Gastroesophageal sphincter (tissue), 3 donors: ENCODE measurements around the gene UPP2.

Source experiments
- CTCF ChIP-seq, 4 experiments: fragments of 200-600 bp in 2 of 4; fragments of 450-650 bp in 2 of 4; sonication (generic) in 1 of 4; IDR thresholded peaks; one replicate each; pipeline ENCODE4 v1.5.1; 2017 to 2019; ENCODE audit warnings: antibody characterized with exemption in 4 of 4, mild to moderate bottlenecking in 2 of 4, moderate library complexity in 2 of 4
- EP300 ChIP-seq: sonication (generic); formaldehyde crosslinking; IDR thresholded peaks from one replicate; pipeline ENCODE4 v1.6.1; 2017; ENCODE audit warnings: antibody characterized with exemption, mild to moderate bottlenecking
- POLR2A ChIP-seq, 2 donors: fragments of 450-650 bp; IDR thresholded peaks; one replicate each; pipeline ENCODE4 v1.6.1; 2017; ENCODE audit warnings: antibody characterized with exemption in 2 of 2, mild to moderate bottlenecking in 2 of 2, moderate library complexity in 1 of 2
- POLR2AphosphoS5 ChIP-seq: sonication (generic); formaldehyde crosslinking; IDR thresholded peaks from one replicate; pipeline ENCODE4 v1.6.1; 2017; ENCODE audit warnings: antibody characterized with exemption

- TF ChIP-seq CTCF (IDR thresholded peaks at IDR 0.05) (no peak), POLR2AphosphoS5 (no peak), POLR2A (IDR thresholded peaks at IDR 0.05) (no peak), EP300 (no peak)
These were observed 27.4 kb downstream of the UPP2 start for GRCh38 chr2:158129037-158129436.
